Transverse colon (tissue), 4 donors: Measurements from ENCODE around the gene ZNF506. TPM values are rescaled to one million over a fixed set of nuclear protein-coding genes. Genes with fewer than 3 reads are reported as not detected.

Experiments
- DNase-seq: peaks from one replicate; pipeline ENCODE4 v3.0.0-alpha.2; 2019
- H3K27ac ChIP-seq, 4 donors: fragments of 200-600 bp; sonication (generic); 2 replicates each; pipeline ENCODE4 v1.5.1; 2016 to 2018; ENCODE audit warnings: inconsistent platforms in 4 of 4
- H3K27me3 ChIP-seq: fragments of 200-600 bp; sonication (generic); 2 replicates; pipeline ENCODE4 v1.5.1; 2017; ENCODE audit warnings: inconsistent platforms
- H3K36me3 ChIP-seq, 4 donors: fragments of 200-600 bp; sonication (generic); 2 replicates each; pipeline ENCODE4 v1.5.1; 2017 to 2019; ENCODE audit warnings: inconsistent platforms in 4 of 4
- H3K4me1 ChIP-seq, 4 donors: fragments of 200-600 bp; sonication (generic); 2 replicates each; pipeline ENCODE4 v1.5.1; 2017 to 2020; ENCODE audit warnings: inconsistent platforms in 4 of 4
- H3K4me3 ChIP-seq, 4 donors: fragments of 200-600 bp; sonication (generic); 1 replicate in 1 of 4; 2 replicates in 3 of 4; pipeline versions ENCODE4 v1.5.1 to v1.6.1; 2017 to 2019; ENCODE audit warnings: inconsistent platforms in 4 of 4
- H3K9me3 ChIP-seq, 2 donors: fragments of 200-600 bp; sonication (generic); 2 replicates each; pipeline ENCODE4 v1.5.1; 2017 to 2019; ENCODE audit warnings: inconsistent platforms in 2 of 2
- EP300 ChIP-seq: sonication (generic); formaldehyde crosslinking; IDR thresholded peaks from one replicate; pipeline ENCODE4 v1.6.1; 2017; ENCODE audit warnings: antibody characterized with exemption, low read depth
- POLR2A ChIP-seq: fragments of 450-650 bp; IDR thresholded peaks from one replicate; pipeline ENCODE4 v1.6.1; 2016; ENCODE audit warnings: antibody characterized with exemption, mild to moderate bottlenecking, moderate library complexity
- POLR2AphosphoS5 ChIP-seq, 3 donors: sonication (generic); formaldehyde crosslinking; IDR thresholded peaks; one replicate each; pipeline ENCODE4 v1.6.1; 2016; ENCODE audit warnings: antibody characterized with exemption in 3 of 3
- whole genome bisulfite sequencing, 2 donors: methylation state at CpG; one replicate each; pipeline ENCODE4 v1.1.5; 2018; ENCODE audit warnings: low coverage in 1 of 2; 5-methylcytosine and 5-hydroxymethylcytosine counted together
- in situ Hi-C, 4 donors: fragments of 200-750 bp; cut with MboI; loops; one replicate each; pipeline versions ENCODE4 v1.15.0 to v1.15.1; 2017; ENCODE audit warnings: low sequenced_read_pairs in 3 of 4, low pct_ligation_motif_present in 1 of 4, low pct_unique_long_range_greater_than_20kb in 1 of 4
- intact Hi-C: fragments of 100-400 bp; cut with DNase I; formaldehyde crosslinking; loops from one replicate; pipeline ENCODE4 v1.15.1; 2023; ENCODE audit warnings: low total_unique reads
- total RNA-seq, 4 donors: library from RNA; depleted of rRNA; stranded (reverse); fragments of >200 nt; gene quantifications; one replicate each; pipeline ENCODE4 v1.1.0, GENCODE V29; 2016
- TF ChIP-seq, protein P1 (sequence below), 5 experiments: fragments of 200-600 bp in 3 of 5; fragments of 450-650 bp in 2 of 5; sonication (generic) in 3 of 5; IDR thresholded peaks; 1 replicate in 2 of 5; 2 replicates in 3 of 5; pipeline ENCODE4 v1.5.1; 2016 to 2017; ENCODE audit warnings: antibody characterized with exemption in 5 of 5, inconsistent platforms in 3 of 5, mild to moderate bottlenecking in 2 of 5, moderate library complexity in 1 of 5

ZNF506 gene
- total RNA-seq, 4 donors from 2014 or later, result 11.6 to 43.2 (median 25.4) TPM

DNA sequence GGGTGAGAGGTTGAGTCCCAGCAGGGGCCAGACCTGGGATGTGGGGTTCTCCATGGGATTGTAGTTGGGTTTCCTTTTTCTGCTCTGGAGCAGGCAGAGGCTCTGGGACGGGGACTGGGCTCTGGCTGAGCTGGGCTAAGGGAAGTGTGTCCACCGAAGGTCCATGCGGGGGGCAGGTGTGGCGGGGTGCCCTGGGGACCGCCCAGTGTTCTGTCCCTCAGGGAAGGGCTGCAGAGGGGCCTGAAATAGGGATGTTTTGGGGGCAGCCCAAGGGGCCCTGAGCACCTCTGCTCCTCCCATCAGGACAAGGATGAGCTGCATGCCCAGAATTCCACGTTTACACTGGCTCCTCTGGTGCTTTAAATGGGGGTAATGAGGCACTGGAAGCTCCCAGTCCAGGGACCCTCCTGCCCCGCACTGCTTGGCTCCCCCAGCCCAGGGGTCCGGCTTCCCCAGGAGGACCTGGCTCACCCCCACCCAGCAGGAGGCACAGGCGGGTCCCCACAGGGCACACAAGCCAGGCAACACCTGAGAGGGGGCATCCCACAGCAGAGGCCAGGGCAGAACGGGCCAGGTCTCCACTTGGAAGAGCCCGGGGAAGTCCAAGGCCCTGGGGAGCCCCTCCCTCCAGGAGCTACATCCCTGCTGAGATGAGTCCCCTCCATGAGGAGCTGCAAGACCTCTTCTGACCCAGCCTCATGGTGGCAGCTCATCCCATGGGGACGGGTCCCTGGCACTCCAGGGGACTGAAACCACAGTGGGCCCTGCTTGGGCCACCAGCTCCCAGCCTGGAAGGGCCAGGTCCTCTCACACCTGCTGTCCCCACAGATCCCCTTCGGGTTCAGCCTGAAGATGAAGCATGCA is 74.0 kb downstream of the ZNF506 start:
- H3K27ac ChIP-seq, result no peak overlapping the region
- no peaks in the 10 kb centered on the region for H3K4me1 ChIP-seq
- intact Hi-C loops, result no loop called here
- TF ChIP-seq POLR2AphosphoS5 (IDR thresholded peaks at IDR 0.05) (no peak), POLR2A (no peak), EP300 (no peak)
- TF ChIP-seq, protein P1, sequence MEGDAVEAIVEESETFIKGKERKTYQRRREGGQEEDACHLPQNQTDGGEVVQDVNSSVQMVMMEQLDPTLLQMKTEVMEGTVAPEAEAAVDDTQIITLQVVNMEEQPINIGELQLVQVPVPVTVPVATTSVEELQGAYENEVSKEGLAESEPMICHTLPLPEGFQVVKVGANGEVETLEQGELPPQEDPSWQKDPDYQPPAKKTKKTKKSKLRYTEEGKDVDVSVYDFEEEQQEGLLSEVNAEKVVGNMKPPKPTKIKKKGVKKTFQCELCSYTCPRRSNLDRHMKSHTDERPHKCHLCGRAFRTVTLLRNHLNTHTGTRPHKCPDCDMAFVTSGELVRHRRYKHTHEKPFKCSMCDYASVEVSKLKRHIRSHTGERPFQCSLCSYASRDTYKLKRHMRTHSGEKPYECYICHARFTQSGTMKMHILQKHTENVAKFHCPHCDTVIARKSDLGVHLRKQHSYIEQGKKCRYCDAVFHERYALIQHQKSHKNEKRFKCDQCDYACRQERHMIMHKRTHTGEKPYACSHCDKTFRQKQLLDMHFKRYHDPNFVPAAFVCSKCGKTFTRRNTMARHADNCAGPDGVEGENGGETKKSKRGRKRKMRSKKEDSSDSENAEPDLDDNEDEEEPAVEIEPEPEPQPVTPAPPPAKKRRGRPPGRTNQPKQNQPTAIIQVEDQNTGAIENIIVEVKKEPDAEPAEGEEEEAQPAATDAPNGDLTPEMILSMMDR (IDR thresholded peaks at IDR 0.05), result no peak
- DNase-seq, result no peak
- in situ Hi-C loops, result no loop called here
- H3K36me3 ChIP-seq, result no peaks in the 10 kb centered on the region
- 87% methylated on average over 12 of the region's 13 CpGs; no CpG with 5 or more reads in 1 of the 2 donors for WGBS, 2 donors
- no peak overlapping the region for H3K4me3 ChIP-seq
- H3K27me3 ChIP-seq, result no peaks in the 10 kb centered on the region
- H3K9me3 ChIP-seq, result no peaks in the 10 kb centered on the region

DNA sequence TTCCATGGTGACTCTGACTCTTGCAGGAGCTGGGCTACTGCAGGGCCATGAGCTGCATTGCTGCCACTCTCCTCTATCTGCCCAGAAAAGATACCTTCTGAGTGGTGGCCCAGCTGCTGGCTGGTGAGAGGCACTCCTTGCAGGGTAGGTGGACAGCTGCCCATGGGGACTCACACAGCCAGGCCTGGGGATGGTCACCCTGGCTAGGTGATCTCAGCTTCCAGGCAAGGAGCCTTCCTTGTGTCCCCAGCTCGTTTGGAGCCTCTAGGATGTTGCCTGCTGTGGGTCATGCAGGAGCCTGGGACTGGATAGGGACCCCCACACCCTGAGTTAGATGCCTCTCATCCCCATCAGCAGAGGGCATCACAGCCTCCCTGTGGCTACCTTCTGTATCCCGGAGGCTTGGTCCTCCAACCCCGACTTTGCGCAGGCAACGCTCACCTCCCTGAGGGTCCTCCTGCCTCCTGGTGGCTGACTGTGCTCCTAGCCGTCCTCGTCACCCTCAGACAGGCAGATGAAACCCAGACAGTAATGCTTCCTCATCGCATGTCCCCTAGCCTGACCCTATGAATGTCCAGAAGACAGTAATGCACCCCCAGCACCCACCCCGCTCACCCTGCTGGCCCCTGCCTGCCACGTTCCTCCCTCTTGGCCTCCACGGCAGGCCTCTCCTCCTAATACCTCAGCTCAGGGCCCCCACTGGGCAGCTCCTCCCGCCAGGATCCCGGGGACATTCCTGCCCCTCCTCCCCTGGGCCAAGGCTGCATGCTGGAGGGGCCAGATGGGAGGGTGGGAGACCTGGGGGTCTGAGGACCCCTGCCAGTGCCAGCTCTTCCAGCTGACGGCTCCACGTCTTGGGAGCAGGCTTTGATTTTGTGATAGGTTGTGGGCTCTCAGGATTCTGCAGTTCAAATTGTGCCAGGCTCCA is 75.0 kb downstream of the ZNF506 start:
- intact Hi-C loops, result no loop called here
- in situ Hi-C loops, result no loop called here
- 68% methylated on average over 15 of the region's 15 CpGs; no CpG with 5 or more reads in 1 of the 2 donors for WGBS, 2 donors
- H3K27ac ChIP-seq, result no peak overlapping the region
- no peak for DNase-seq
- no peak overlapping the region for H3K4me3 ChIP-seq
- H3K36me3 ChIP-seq, result no peaks in the 10 kb centered on the region
- TF ChIP-seq POLR2AphosphoS5 (IDR thresholded peaks at IDR 0.05) (no peak), EP300 (no peak), POLR2A (no peak)
- TF ChIP-seq, protein P1 (IDR thresholded peaks at IDR 0.05), result no peak
- no peaks in the 10 kb centered on the region for H3K9me3 ChIP-seq
- H3K4me1 ChIP-seq, result no peaks in the 10 kb centered on the region
- no peaks in the 10 kb centered on the region for H3K27me3 ChIP-seq

DNA sequence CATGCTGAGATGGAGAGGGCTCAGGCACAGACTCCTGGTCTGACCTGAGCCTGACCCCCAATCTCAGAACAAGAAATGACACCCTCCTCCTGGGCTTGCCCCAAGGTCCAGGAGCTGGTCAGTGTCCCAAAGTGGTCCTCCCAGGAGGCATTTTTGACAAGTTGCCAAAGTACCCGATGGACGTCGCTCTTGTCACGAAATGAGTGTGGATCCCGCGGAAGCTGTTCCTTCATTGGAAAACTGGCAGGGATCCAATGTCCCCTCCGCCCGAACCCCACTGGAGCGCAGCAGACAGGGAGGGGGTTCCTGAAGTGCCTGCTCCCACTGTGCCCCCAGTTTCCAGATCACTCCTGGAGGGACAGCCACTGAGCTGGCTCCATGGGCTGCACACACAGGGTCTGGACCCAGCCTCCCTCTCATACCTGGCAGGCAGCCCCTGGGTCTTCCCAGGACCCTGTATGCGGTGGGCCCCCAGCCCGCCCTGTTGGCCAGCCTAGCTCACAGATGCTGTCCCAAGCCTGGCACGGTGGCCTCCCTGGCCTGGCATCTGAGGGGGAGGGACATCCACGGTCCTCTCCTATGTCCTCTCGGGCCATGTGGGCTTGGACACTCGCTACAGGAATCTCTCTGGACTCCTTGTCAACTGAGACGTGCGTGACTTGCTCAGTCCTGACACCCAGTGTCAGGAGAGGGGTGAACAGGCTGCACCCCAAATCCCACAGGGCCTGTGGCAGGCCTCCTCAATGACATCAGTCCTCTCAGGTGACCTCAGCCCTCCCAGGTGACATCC is 75.9 kb downstream of the ZNF506 start:
- in situ Hi-C loops (no loop called here), intact Hi-C loops (no loop called here)
- H3K4me3 ChIP-seq, result no peak overlapping the region
- no peak for DNase-seq
- H3K9me3 ChIP-seq, result no peaks in the 10 kb centered on the region
- 84% methylated on average over 17 of the region's 17 CpGs; no CpG with 5 or more reads in 1 of the 2 donors for WGBS, 2 donors
- no peaks in the 10 kb centered on the region for H3K27me3 ChIP-seq
- no peak for TF ChIP-seq EP300
- no peak for TF ChIP-seq POLR2AphosphoS5 (IDR thresholded peaks at IDR 0.05)
- no peak for TF ChIP-seq POLR2A
- TF ChIP-seq, protein P1 (IDR thresholded peaks at IDR 0.05), result no peak
- H3K36me3 ChIP-seq, result no peaks in the 10 kb centered on the region
- H3K27ac ChIP-seq, result no peak overlapping the region
- H3K4me1 ChIP-seq, result no peaks in the 10 kb centered on the region
